GM21576 (cell line): ENCODE measurements around the gene RAB31.
A peak's percentile ranks its signal among the peaks of the same experiment; 100 is the strongest.

Source experiments
- ATAC-seq: cut with Tn5 transposase; IDR thresholded peaks from one replicate; pipeline ENCODE4 v1.9.1; 2021; ENCODE audit warnings: mild to moderate bottlenecking, moderate library complexity; ENCODE audit not compliant: unreplicated experiment

Gene RAB31

GRCh38 chr18:9711361-9712129 lies 3.4 kb downstream of the RAB31 start:
- peak; percentile 56 for ATAC-seq

GRCh38 chr18:9712130-9712577 lies 4.1 kb downstream of the RAB31 start:
- ATAC-seq, result no peak

- no peak for ATAC-seq
Observed at GRCh38 chr18:9712611-9713010, 4.5 kb downstream of the RAB31 start.

- ATAC-seq, result no peak
Observed at GRCh38 chr18:9714266-9715087, 6.4 kb downstream of the RAB31 start.

- ATAC-seq, result no peak
Observed at GRCh38 chr18:9715088-9715343, 6.9 kb downstream of the RAB31 start.

- ATAC-seq, result no peak
Observed at GRCh38 chr18:9715978-9716774, 8.1 kb downstream of the RAB31 start.

- ATAC-seq, result peak; percentile 74
Observed at GRCh38 chr18:9716780-9717563, 8.9 kb downstream of the RAB31 start.

- no peak for ATAC-seq
Observed at GRCh38 chr18:9719421-9719981, 11.4 kb downstream of the RAB31 start.

- no peak for ATAC-seq
Observed at GRCh38 chr18:9720327-9720726, 12.2 kb downstream of the RAB31 start.

- ATAC-seq, result no peak
Observed at GRCh38 chr18:9721893-9722550, 13.9 kb downstream of the RAB31 start.

GRCh38 chr18:9722691-9723090 lies 14.6 kb downstream of the RAB31 start:
- no peak for ATAC-seq

- ATAC-seq, result no peak
Observed at GRCh38 chr18:9724797-9725585, 16.9 kb downstream of the RAB31 start.

GRCh38 chr18:9726175-9726574 lies 18.1 kb downstream of the RAB31 start:
- ATAC-seq, result no peak

GRCh38 chr18:9726936-9727335 lies 18.8 kb downstream of the RAB31 start:
- no peak for ATAC-seq

- ATAC-seq, result no peak
Observed at GRCh38 chr18:9730786-9731185, 22.7 kb downstream of the RAB31 start.

- no peak for ATAC-seq
Observed at GRCh38 chr18:9731380-9731779, 23.3 kb downstream of the RAB31 start.

GRCh38 chr18:9732031-9732430 lies 23.9 kb downstream of the RAB31 start:
- no peak for ATAC-seq

GRCh38 chr18:9734189-9734588 lies 26.1 kb downstream of the RAB31 start:
- ATAC-seq, result no peak

- no peak for ATAC-seq
Observed at GRCh38 chr18:9735238-9735637, 27.1 kb downstream of the RAB31 start.
